ENCODE measurements around the gene MEDAG.

MEDAG gene

DNA sequence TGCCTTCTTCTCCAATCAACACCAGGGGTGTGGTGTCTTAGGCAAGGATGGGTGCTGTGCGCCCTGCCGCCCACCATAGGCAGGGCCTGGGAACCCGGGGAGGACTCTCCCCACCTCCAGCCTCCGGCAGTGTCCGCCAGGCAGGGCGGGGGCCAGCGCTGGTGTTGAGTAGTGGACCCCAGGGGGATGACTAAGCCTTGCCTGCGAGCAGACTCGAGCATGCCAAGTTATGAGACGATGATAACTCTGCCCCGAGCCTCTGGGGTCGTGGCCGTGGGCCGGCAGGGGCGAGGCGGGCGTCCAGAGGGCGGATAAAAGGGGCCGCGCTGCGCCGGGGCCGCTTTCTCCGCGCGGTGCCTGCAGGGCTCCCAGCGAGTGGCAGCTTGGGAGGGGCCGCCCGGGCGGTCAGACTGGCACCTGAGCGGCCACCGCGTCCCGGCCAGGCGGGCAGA is at the start of gene MEDAG:
TSS of gene MEDAG (plus strand) at position 340 of the 452 bp plus-strand sequence. CDS start 245 bp downstream, outside the sequence.
- FAIRE-seq: no peak

DNA sequence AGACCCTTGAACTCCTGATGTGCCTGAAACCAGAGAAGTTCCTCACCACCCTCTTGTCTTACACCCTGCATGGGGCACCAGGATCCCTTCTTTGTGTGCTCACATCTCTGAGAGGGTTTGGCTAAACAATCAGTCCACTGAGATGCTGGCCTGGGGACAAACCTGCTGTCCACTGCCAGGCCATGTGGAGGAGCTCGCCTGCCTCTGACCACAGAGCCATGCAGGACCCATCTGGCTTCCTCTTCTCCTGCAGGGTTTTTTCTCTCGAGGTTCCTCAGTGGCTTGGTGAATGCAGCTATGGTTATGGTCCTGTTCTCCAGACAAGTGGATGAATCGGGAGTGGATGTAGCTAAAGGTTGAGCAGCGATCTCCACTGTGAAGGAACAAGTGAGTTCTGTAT is 49.1 kb upstream of the MEDAG start:
- no peak for FAIRE-seq

DNA sequence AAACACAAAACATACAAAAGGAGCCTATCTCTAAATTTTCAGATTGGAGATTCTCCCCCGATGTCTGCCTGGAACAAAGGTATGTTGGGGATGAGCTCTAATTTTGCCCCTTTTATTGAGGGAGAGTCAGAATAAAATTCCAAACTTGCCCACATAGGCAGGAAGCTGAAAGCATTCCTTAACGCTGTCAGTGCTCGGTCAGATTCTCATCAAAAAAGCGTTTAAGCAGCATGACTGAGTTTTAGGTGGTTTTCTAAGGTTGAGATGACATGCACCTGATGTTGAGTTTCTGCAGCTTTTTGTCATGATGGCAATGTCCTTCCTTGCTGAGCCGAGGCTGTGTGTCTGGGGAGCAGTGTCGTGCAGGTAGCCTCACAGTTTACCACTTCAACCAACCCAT is 48.4 kb upstream of the MEDAG start:
- no peak for FAIRE-seq

DNA sequence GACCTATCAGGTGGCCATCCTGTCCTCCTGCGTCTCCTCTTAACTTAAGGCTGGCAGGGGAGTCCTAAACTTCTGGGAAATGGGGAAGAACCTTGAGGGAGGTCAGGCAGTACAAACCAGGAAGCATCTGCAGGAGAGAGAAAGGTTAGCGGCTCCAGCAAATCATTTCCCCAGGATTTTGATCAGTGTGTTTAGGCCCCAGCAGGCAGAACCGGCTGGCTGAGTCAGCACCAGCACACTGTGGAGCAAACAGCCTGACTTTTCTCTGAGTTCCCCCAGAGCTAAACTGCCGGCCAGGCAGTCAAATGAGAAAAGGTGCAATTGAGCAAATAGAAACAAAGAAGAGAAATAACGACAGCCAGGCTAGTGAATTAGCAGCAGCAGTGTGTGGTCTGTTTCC is 46.7 kb upstream of the MEDAG start:
- FAIRE-seq: no peak

DNA sequence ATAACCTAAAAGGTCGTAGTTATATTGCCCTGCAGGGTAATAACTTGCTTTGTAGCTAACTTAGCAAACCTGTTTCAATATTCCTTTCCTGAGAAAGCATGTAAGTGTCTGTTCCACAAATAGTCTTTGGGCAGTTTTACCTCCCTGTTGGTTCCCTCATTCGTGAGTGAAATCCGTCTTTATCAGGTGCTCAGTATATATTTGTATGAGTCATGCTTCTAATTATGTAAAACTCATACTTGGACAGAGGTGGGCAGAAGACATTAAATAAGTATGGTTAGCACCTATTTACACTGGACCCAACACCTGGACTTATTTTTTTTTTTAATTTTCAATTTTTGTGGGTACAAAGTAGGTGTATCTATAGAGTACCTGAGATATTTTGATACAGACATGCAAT is 44.9 kb upstream of the MEDAG start:
- FAIRE-seq: no peak

DNA sequence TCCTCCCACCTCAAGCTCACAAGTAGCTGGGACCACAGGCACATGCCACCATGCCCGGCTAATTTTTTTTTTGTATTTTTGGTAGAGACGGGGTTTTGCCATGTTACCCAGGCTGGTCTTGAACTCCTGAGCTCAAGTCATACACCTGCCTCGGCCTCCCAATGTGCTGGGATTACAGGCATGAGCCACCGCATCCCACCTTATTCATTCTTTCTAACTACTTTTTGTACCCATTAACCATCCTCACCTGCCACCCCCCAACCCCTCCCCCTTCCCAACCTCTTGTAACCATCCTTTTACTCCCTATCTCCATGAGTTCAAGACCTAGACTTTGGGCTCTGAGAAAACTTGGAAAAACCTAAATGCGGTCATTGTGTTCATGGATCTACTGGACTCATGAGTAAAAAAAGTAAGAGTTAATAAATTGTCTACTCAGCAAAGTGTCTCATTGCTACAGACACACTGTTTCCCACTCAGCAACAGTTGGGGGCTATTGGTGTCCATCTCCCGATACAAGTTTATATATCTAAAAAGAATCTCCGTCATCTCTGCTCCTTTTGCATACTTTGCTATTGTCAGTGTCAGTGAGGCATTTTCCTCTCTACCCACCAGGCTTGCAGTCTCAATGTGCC is 44.1 kb upstream of the MEDAG start:
- no peak for FAIRE-seq

DNA sequence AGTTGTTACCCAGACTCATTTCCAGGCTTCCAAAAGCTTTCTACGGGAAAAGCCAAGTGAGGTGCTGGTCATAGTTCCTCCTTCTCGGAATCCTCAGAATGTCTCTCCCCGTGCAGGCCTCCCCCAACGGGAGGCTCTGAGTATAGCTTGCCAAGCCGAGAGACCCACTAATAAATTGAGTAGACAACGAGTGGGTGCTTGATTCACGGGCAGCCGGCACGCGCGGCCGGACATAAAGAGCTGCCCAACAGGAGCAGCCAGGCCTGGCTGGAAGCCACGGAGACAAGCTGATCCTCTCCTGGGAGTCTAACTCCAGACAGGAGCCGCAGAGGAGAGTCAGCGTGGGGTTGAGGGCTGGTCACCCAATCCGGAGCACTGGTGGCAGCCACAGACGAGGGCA is 43.4 kb upstream of the MEDAG start:
- FAIRE-seq: no peak

DNA sequence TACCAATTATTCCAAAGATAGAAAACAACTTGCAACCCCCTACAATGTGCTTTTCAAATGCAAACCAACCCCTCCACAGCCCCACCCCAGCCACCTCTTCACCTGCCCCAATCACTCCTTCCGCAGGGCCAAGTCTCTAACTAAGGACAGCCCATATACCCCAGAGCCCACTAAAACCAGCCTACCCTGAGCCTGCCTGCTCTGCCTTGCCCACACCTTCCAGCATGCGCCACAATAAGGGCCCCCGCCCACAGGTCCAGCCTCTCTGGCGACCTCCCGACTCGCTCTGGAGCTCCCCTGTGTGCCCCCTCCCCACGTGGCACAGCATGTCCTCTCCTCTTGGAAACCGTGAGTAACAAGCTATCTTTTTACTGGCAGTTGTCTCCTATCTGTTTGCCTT is 42.8 kb upstream of the MEDAG start:
- no peak for FAIRE-seq

DNA sequence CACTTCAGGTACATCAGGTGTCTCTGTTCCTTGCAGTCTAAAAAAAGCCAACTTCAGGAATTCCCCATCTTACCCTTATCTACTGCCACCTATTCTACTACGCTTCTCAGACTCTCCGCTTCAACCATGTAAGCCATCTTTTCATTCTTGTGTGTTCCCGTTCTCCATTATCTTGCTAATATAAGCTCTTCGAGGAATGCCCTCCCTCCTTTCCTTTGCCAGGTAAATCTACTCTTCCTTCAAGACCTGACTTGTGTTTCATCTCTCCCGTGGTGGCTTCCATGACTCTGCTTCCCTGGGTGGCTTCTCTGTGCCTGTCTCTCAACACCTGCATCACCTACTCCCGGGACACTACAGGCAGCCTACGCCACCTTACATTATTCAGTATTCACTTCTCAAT is 42.3 kb upstream of the MEDAG start:
- no peak for FAIRE-seq

DNA sequence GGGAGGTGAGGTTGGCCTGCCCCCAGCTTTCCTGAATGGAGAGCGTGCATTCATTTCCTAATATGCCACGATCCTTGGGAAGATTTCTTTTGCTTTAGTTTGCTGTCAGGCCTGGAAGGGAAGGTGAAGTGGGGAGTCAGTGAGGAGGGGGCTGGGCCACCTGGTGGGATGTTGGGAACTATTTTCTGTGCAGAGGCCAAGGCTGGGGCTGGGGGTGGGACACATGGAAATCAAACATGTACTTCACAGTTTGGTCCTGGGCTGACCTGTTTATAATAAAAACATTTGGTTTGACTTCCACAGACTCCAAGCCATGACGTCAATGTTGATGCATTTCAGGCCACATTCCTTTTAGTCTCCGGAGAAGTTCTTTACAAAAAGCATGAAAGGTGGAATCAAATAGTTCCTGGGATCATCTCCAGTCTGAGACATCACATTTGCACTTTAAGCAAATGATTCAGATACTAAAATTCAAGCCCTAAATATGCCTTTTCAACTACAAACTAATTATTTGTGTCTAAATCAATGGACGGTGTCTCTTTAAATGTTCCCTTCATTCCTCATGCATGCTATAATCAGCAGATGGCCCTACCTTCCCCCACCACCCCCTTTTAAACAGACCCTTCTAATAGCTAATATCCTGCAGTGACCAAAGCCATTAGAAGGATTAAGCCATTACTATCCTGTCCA is 41.5 kb upstream of the MEDAG start:
- FAIRE-seq: no peak

DNA sequence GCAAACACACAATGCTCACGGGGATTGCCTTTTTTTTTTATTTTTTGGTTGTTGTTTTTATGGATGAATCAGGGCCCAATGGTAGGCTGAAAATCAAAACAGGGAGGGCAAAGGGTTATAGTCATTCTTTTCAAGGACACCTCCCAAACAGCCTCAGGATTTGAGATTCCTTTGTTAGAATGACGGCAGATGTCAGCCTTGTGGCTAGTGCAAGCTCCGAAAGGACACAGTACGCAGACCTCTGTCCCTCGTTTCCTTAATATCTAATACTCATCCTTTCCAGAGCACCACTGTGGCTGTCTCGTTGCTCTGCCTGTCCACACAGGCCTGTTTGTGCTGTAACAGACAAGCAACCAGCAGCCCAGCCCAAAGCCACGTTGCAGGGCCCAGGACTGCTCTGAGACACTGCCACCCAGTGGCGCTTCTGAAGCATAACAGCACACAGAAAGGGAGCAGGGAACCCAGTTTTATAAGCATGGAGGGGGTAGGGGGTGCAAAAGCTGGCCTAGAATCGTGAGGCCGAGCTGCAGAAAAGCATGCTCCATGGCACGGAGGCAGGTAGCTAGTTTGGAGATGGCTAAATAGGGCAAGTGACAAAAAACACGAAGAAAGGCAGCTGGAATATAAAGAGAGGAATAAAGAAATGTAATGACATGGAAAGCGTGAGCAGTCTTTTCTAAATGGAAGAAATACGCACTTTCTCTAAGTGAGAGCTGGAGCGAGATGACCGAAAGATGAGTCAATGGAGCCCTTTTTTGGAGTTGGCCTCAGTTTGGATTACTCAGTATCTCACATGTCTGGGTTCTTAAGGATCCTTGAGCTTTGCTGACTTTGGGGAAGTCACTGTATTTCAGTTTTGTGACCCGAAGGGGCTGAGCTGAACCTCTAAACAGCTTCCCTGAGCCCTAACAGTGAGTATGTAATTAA is 40.7 kb upstream of the MEDAG start:
- peak; percentile 55 for FAIRE-seq

DNA sequence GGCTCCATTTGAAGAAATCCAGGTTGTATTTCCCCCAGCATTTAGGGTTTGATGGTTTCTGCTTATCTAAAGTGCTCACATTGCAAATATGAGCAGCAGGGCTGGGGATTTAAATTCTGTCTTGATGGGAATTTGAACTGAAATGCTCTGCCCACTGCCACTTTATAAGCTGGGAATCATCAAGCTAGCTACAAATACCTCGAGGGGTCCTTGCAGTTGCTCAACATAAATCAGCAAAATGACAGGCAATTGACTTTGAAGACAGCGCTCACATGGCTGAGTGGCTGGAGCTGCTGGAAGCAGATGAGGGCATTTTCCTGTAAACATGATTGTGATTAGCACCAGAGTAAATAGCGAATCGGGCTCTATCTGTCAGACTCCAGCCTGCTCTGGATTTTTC is 39.4 kb upstream of the MEDAG start:
- FAIRE-seq: no peak

DNA sequence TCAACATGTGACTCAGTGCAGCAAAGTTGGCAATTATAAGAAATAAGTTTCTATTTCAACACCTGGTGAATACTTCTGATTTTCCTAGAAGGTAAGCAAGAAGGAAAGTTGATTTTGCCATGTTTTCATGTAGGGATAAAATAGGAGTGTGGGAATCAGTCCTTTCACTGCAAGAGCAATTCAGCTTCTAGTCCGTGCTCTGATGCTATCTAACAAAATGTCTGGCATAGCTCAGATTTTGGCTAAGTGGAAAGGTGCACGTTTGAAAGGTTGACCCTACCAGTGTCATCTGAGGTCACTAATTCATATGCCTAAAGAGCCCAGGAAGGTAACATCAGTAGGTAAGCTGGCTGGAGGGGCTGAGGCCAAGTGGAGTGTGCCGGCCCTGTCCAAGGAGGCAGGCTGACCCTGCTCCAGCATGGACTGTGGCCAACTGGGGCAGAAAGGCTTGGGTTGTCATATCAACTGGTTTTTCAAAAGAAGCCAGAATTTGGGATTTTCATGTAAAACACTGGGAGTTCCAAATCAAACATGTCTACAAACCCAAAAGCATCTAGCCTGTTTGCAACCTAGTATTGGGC is 38.9 kb upstream of the MEDAG start:
- FAIRE-seq: no peak

DNA sequence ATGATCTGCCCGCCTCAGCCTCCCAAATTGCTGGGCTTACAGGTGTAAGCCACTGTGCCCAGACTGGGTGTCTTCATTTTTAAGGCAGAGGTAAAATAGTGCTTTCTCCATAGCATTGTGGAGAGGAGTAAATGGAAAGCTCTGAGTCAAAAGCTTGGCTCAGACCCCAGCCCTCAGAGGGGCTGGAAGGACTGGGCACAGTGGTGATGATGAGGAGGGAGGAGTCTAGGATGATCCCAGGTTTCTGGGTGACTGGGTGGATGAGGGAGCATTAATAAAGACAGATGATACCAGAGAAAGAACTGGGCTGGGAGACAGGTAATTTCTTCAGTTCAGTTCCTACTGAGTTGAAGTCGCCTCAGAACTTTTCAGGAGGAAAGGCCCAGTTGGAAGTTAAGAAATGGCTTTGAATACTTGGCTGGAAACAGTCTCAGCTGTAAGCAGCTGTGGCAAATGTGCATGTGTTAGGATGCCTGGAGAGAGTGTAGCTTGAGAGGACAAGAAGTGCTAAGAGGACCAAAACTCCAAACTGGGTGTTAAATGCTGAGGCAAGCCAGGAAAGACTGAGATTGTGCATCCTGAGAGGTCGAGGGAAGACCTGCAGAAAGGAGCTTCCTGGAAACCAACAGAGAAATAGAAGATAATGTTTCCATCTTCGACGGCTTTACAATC is 37.1 kb upstream of the MEDAG start:
- FAIRE-seq: no peak

DNA sequence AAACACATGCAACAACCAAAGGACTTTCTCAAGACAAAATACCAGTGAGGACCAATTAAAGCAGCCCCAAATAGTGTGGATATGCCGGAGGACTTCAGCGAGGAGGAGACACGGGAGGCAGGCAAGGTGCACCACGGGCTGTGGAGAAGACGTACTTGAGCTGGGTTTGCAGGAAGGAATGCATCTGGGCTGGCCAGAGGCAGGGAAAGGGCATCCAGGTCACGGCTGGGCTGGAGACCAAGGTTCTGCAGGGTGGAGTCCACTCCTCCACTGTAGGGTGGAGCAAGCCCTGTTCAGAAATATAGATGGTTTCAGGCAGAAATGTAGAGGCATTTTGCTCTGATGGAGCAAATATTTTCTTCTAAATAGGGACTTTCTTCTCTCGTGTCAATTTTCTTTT is 36.6 kb upstream of the MEDAG start:
- no peak for FAIRE-seq

DNA sequence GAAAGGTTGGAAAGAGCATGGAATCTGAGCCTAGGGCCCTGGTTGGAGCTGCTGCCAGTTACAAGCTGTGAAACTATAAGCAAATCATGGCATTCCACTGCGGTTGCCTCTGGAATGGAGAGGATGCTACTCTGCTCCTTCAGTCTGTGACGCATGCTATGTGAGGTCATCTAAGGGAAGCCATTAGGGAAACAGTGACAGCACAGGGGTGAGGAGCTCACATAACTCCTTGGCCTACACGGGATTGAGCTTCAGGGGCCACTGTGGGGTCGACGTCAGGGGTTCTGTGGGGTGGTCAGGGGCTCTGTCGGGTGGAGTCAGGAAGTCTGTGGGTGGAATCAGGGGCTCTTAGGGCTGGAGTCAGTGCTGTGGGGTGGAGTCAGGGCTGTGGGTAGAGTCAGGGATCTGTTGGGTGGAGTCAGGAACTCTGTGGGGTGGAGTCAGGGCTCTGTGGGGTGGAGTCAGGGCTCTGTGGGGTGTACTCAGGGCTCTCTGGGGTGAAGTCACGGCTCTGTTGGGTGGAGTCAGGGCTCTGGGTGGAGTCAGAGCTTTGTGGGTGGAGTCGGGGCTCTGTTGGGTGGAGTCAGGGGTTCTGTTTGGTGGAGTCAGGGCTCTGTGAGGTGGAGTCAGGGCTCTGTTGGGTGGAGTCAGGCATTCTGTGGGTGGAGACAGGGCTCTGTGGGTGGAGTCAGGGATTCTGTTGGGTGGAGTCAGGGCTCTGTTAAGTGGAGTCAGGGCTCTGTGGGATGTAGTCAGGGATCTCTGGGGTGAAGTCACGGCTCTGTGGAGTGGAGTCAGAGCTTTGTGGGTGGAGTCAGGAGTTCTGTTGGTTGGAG is 35.8 kb upstream of the MEDAG start:
- FAIRE-seq: no peak

DNA sequence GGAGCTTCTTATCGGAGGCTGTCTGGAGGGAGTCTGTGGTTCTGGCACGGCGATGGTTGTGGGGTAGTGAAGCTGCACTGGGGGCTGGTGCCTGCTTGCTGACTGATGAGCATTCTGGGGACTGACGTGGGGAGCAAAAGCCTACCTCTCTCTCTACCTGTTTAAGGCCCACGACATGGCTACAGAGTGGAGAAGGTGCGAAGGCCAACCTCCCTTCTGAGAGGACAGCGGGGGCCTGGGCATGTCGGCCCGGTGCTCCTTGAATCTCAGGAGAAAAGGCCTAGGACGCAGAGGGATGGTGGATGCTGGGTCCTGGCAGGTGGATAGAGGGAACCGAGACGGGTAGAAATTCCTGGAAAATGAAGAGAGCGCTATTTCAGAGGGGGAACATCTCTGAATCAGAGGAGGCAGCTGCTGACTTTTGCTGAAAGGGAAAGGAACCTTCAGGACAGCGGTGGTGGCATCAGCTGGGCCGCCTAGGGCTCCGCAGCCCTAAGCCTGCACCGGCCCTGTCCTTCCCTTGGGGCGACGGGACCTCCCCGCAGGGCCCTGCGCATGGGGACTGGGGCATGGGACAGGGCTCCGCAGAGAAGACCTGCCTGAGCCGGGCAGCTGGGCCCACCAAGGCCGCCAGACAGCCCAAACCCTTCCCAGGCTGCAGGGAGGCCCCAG is 35.0 kb upstream of the MEDAG start:
- FAIRE-seq: no peak

DNA sequence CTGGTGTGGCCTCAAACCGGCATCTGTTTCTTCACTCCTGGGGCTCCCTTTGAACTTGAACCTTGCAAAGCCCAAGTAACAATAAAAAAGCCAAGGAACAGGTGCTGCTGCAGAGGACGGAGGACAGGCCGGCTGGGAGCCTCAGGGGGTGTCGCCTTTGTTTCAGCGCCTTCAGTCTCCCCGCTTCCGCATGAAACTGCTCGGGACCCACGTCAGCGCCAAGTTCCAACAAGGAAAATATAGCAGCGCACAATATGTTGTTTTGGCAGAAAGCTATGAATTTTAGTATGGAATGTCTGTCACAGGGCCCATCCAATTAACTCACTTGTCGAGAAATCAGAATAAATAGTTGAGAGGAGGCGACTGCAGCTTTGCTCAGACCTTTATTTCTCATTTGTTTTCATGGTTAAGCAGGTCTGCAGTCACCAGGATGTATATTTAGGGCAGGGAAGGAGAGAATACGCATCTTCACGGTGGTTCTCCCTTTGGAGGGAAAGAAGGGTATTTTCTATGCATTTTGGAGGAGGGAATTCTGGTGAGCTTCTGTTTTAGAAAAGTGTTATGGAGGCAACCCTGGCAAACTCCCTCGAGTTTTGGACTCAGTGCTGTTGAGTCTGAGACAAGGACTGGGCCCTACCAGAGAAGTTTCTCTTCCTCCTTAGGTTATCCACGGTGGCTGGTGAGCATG is 34.3 kb upstream of the MEDAG start:
- FAIRE-seq: no peak

DNA sequence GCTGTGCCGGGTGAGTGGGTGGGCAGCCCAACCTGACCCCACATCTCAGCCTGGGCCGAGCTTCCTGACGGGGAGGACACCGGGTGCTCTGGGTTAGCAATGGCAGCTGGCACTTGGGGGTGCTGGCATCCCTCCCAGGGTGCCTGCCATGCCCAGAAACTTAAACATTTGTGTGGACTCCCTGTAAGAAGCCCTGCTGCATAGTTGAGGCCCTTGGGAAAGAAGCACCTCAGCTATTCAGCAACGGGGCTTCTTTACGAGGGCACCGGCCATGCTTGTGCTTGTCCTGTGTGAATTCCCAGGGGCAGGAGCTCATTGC is 33.8 kb upstream of the MEDAG start:
- FAIRE-seq: no peak

DNA sequence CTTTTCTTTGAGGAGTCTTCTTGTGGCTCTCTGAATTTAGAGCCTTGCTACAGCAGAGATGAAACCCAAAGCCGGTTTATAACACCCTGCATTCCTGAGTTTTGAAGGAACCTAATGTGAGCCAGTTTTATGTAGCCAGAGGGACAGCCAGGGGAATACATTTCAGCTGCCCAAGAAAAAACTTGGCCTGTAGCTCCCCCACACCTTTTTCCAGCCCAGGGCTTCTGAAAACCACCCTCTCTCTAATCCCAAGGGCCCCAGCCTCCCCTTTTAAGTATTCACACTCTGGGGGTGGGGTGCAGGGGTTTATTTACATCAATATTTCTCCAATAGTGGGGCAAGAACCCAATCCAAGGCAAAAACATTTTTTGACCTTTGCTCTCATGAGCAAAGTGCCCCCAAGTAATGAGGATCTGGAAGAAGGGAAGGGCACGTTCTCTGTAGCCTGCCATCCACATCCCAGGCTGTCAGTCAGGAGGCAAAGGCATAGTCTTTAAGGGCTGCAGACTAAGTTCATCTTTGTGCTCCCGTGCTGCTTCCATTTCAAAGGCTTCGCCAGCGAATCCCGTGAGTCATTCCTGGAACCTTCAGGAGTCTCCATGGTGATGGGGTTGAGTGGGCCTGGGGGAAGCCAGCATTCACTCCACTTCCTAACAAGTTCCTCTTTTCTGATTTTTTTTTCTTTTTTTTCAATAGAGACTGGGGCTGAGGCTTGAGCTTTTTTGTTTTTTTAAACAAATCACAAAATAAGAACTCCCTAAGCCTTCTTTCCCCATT is 33.2 kb upstream of the MEDAG start:
- FAIRE-seq: no peak
